HG03457 (cell line): ENCODE results near the gene DCTPP1.
A peak's percentile ranks its signal among the peaks of the same experiment; 100 is the strongest.
"Not testable (repeated sequence)": the region's sequence is repeated elsewhere in the genome, so short reads cannot be mapped to it uniquely, and the experiment has no call there.

Experiments used
- ATAC-seq: cut with Tn5 transposase; IDR thresholded peaks from one replicate; pipeline ENCODE4 v1.9.1; 2021; ENCODE audit warnings: moderate number of reproducible peaks; ENCODE audit not compliant: unreplicated experiment

The DCTPP1 gene

GRCh38 chr16:30429678-30430427 is at the start of gene DCTPP1:
DCTPP1 (minus strand) TSS chr16:30430030; CDS start chr16:30429980, 50 bp downstream.
- ATAC-seq: peak; percentile 93

GRCh38 chr16:30478766-30479478 is 49.1 kb upstream of the DCTPP1 start:
- no peak for ATAC-seq

GRCh38 chr16:30477773-30478172 is 47.9 kb upstream of the DCTPP1 start:
- not testable (repeated sequence) for ATAC-seq

- ATAC-seq: no peak
Measured at GRCh38 chr16:30476991-30477390, 47.2 kb upstream of the DCTPP1 start.

- ATAC-seq: no peak
Measured at GRCh38 chr16:30474684-30475083, 44.9 kb upstream of the DCTPP1 start.

- ATAC-seq: no peak
Measured at GRCh38 chr16:30474074-30474452, 44.2 kb upstream of the DCTPP1 start.

GRCh38 chr16:30473231-30474073 is 43.6 kb upstream of the DCTPP1 start:
- ATAC-seq: no peak

- ATAC-seq: peak; percentile 52
Measured at GRCh38 chr16:30472328-30472942, 42.6 kb upstream of the DCTPP1 start, which contains the start of gene ITGAL. ITGAL (plus strand) TSS chr16:30472742; CDS start chr16:30472838, 96 bp downstream.

- ATAC-seq: no peak
Measured at GRCh38 chr16:30470632-30470995, 40.8 kb upstream of the DCTPP1 start.

GRCh38 chr16:30470170-30470512 is 40.3 kb upstream of the DCTPP1 start:
- ATAC-seq: no peak

- ATAC-seq: no peak
Measured at GRCh38 chr16:30464078-30464477, 34.2 kb upstream of the DCTPP1 start.

- not testable (repeated sequence) for ATAC-seq
Measured at GRCh38 chr16:30461426-30461825, 31.6 kb upstream of the DCTPP1 start.

GRCh38 chr16:30459456-30459855 is 29.6 kb upstream of the DCTPP1 start:
- ATAC-seq: no peak

- peak; percentile 66 for ATAC-seq
Measured at GRCh38 chr16:30458561-30459394, 28.9 kb upstream of the DCTPP1 start.

GRCh38 chr16:30457743-30458560 is 28.1 kb upstream of the DCTPP1 start:
- ATAC-seq: no peak

- ATAC-seq: no peak
Measured at GRCh38 chr16:30457256-30457655, 27.4 kb upstream of the DCTPP1 start.

- no peak for ATAC-seq
Measured at GRCh38 chr16:30456302-30456701, 26.5 kb upstream of the DCTPP1 start.

- ATAC-seq: not testable (repeated sequence)
Measured at GRCh38 chr16:30452709-30453580, 23.1 kb upstream of the DCTPP1 start.
